Midbrain (tissue), 1 donor: Measurements from ENCODE around the gene RPS6KA2.

Experiments
- DNase-seq: peaks from one replicate; lab custom pipeline; 2025; lab: John Stamatoyannopoulos, UW

RPS6KA2 gene

DNA sequence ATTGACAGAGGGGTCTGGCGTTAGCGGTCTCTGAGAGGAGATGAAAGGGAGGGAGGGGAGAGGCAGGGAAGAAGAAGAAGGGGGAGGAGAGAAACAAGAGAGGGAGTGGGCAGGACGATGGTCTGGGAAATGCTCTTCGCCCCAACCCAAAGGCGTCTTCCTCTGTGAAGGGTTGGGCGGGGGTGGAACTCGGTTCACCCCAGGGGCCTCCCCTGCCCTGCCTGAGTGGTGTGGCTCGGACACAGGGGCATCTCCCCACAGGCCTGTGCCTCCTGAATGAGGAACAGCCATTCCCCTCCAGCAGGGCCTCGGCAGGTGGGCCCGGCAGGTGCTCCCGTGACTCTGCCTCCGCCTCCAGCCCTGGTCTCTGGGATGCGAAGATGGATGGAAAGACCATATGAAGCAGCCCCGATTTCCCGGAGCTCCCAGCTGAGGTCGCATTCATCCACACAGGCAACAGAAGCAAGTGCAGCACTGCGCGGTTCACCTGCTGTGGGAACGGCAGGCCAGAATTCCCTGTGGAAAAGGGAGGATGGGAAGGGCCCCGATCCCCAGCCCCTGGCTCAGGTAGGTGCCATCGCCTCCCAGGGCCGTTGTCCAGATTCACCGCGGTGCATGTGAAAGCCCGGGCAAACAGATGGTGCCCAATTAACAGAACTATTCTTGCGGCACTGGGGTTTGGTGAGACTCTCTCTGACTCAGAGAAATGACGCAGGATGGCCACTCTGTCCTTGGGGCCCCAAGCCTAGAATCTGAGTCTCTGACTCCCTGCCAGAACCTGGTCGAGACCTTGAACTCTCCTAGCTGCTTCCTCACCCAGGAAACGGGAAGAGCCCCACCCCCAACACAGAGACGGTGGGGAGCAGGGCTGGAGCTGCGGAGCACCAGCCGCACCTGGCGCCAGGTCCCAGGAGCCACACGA, 29.4 kb upstream of the RPS6KA2 start:
- DNase-seq, result no peak

DNA sequence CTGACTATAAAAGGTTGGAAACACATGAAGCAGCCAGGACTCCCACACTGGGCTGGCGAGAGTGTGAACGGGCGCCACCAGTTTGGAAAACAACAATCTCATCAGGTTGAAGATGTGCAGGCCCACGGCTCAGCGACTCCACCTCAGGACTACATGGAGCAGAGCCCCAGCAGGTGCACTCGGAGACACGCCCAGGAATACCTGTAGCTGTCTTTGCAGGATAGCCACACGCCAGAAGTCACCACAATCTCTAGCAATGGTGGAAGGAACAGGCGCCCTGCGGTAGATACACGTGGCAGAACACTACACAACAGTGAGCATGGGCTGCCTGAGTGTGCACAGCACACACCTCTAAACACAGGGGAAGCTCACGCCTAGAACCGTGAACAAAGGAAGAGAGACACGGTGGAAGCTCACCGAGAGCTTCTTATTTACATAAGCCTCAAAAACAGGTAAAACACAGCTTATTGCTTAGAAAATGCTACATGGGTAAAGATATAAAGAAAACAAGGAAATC, 28.7 kb upstream of the RPS6KA2 start:
- DNase-seq, result no peak

DNA sequence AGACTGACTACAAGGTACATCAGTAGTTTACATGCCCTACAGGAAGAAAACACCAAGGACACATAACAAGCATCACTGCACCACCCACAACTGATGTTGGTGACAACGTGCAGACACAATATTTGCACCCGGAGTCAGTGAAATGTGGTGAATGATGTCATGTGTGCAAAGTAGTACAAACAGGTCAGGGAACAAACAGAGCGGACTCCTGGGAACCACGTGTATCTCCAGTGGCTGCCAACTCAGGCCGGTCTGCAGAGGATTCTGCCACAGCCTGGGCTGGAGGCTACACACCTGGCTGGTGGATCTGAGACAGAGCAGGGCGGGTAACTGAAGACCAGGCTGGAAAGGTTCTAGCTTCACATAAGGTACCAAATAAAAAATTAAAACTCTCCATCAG, 28.2 kb upstream of the RPS6KA2 start:
- DNase-seq, result no peak

GRCh38 chr6:166654573-166654972, 27.5 kb upstream of the RPS6KA2 start:
- DNase-seq, result no peak

GRCh38 chr6:166653639-166653941, 26.5 kb upstream of the RPS6KA2 start:
- no peak for DNase-seq

GRCh38 chr6:166650824-166651807, 24.1 kb upstream of the RPS6KA2 start:
- no peak for DNase-seq

DNA sequence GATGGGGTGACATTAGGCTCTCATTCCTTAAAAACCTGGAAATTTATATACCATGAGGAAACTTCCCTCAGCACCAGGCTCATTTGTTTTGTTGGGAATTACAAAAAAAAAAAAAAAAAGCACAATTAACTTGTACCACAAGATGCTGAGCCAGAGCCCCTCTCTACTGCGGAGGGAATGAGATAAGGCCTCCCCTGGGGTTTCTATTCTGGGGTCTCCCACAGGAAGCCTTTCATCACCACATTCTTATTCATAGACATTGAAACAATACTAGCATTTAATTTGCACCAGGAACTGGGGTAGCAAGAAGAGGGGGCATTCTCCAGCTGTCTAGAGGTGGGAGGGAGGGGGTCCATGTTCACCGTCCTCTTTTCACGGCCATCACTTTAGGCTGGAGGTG, 23.0 kb upstream of the RPS6KA2 start:
- DNase-seq, result no peak

DNA sequence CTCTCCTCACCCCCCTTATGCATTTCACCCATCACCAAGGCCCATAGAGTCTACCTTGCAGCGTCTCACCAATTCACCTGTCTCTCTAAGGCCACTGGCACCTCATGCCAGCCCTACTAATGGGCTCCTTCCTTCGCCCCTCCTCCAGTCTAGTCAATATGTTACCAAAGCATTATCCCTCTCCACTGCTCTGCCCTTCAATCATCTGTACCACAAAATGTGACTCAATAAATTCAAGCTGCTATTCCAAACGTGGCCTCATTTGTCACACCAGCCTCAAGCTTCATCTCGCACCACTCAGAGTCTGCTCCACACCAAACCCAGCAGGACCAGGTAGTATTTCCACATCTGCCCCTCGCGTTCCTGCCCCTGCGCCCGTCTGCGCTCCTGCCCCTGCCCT, 21.8 kb upstream of the RPS6KA2 start:
- no peak for DNase-seq

GRCh38 chr6:166647896-166648295, 20.8 kb upstream of the RPS6KA2 start:
- DNase-seq, result no peak

- no peak for DNase-seq
These were observed 19.7 kb upstream of the RPS6KA2 start for GRCh38 chr6:166646716-166647115.

DNA sequence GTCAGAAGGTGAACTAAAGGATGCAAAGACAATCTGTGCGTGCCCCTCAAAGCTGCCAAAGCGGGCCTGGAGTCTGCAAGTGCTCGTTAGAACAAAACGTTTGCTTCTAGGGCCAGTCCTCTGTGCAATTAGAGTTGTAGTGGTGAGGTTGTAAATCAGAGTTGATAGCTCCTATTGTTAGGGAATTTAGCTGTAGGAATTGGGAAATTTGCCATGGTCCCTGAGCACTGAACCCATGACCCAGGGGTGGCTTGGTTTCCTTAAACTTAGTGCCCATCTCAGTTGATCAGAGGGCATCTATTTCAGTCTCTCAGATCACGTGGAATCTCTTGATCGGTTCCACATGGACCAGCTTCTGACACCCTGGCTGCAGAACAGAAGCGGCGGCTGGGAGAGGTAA, 18.8 kb upstream of the RPS6KA2 start:
- no peak for DNase-seq

DNA sequence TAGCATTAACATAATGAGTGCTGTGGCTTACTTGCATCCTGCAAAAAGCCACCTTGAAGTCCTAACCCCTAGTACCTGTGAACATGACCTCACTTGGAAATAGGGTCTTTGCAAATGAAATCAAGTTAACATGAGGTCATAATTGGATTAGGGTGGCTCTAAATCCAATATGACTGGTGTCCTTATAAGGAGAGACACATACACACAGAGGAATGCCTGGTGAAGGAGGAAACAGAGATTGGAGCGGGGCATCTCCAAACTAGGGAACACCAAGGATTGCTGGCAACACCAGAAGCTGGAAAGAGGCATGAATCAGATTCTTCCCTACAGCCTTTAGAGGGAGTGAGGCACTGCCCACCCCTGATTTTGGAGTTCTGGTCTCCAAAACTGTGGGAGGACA, 17.6 kb upstream of the RPS6KA2 start:
- DNase-seq, result no peak

- no peak for DNase-seq
These were observed 17.0 kb upstream of the RPS6KA2 start for GRCh38 chr6:166643891-166644590.

GRCh38 chr6:166642646-166643045, 15.6 kb upstream of the RPS6KA2 start:
- DNase-seq, result no peak

DNA sequence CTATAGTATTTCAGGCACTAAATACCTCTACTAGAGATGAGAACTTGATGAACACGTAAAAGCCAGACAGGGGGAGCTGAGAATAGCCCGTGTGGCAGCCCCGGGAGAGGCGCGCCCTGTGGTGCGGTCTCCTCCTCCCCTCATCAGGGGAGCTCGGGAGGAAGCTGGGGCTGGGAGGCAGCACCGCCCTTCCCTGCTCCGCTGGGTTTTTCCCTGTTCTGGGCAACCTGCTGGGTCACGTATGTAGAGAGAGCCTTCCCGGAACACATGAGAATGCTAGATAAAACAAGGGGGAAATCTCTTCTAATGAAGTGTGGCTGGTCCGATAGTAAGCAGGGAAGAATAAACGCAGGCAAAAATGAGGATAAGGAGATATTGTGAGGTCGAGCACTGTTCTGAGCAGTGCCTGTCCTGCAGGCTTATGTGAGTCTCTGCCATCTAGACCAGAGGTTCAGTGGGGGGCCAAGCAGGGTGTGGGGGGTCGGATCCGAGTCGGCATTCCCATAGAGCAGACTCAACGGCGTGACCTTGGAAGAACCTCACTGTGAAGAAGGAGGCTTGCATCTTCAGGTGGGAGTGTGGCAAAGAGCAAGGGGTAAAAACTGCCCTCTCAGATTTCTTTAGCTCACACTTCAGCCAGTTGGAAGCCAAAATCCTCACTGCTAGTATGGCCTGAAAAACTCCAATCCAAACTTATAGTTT, 13.4 kb upstream of the RPS6KA2 start:
- no peak for DNase-seq

GRCh38 chr6:166639921-166640320, 12.9 kb upstream of the RPS6KA2 start:
- no peak for DNase-seq

- no peak for DNase-seq
These were observed 11.5 kb upstream of the RPS6KA2 start for GRCh38 chr6:166638573-166638964.

DNA sequence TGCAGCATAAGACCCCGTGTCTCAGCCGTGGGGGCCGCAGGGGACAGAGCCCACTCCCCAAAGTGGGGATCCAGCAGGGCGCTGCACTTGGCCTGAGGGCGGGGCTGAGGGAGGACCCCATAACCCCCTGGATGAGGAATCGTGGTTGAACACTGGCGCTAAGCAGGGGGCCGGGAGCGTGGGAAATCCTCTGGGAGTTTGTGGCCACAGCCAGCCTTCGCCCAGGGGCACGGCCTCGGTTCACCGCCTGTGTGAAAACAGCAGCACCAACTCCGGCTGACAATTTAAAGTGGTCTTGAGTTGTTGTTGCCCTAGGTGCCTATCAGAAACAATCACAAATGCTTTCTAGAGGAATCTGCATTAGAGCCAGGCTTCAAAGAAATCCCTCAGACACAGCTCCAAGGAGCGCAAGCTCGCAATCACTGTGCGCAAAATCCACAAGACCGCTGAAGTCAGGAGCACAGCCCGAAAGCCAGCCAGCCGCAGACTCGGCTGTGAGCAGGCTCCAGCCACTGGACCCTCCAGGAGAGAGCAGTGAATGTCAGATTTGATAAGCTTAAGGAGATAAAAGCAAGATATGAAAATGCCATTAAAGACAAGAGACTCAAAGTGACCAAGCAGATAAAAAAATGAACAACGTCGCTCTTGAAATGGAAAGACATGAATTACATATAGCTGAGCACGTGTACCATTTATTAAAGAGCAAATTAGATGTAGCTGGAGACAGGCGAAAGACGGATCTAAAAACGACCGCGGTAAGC, 10.9 kb upstream of the RPS6KA2 start:
- DNase-seq, result no peak

- no peak for DNase-seq
These were observed 9.9 kb upstream of the RPS6KA2 start for GRCh38 chr6:166636934-166637333.

DNA sequence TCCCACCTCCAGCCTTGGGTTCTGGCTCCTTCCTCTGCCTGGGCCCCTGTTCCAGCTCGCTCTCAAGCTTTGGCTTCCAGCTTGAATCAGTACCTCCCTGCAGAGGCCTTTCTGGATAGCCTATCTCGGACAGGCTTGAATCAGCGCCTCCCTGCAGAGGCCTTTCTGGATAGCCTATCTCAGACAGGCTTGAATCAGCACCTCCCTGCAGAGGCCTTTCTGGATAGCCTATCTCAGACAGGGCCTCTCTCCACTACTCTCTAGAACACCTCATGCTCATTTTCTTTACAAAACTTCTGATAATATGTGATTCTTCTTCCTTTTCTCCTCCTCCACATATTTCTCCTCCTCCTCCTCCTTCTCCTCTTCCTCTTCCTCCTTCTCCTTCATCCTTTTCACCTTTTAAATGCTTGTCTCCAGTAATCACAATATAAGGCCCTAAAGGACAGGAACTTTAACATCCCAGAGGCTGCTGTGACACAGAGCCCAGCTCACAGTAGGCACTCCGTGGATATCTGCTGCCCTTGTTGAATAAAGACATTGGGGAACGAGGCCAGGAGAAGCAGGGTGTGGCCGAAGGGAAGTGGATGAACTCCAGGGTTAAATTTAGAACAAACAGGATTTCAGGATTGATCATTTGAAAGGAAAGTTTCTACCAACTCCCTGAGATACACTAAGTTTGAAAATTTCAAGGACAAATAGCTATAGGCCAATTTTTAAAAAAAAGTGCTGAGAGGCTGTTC, 9.3 kb upstream of the RPS6KA2 start:
- no peak for DNase-seq
